B cell (primary cell): ENCODE measurements around the gene RIN3. TPM values are rescaled to one million over a fixed set of nuclear protein-coding genes. Genes with fewer than 3 reads are reported as not detected.

ENCODE experiments used
- ATAC-seq: fragments of 200-7000 bp; cut with Tn5 transposase; one replicate; pipeline ENCODE4 v1.10.0; 2021; ENCODE audit warnings: low read depth, mild to moderate bottlenecking, moderate number of reproducible peaks, moderate library complexity
- CTCF ChIA-PET: fragments of 350-600 bp; sonication (Branson Sonifier 250); formaldehyde crosslinking; loops from one replicate; lab custom pipeline; 2021; ENCODE audit warnings: antibody characterized with exemption, inconsistent platforms; lab: Charles Lee
- POLR2A ChIA-PET: fragments of 350-600 bp; sonication (Branson Sonifier 250); formaldehyde crosslinking; loops from one replicate; lab custom pipeline; 2021; ENCODE audit warnings: antibody characterized with exemption; lab: Charles Lee
- DNase-seq: peaks from one replicate; pipeline ENCODE4 v3.0.0; 2013
- H2AFZ ChIP-seq: 2 replicates; pipeline ENCODE4 v1.6.1; 2012; ENCODE audit warnings: mild to moderate bottlenecking, low read depth, low read length; ENCODE audit not compliant: insufficient read depth, poor library complexity, severe bottlenecking
- H3K27ac ChIP-seq, 2 donors: 1 replicate in 1 of 2; 2 replicates in 1 of 2; pipeline ENCODE4 v1.5.1; 2012 to 2013; ENCODE audit warnings: low read length in 2 of 2, mild to moderate bottlenecking in 2 of 2, moderate library complexity in 1 of 2
- H3K27me3 ChIP-seq, 4 experiments: fragments of 200-600 bp in 1 of 4; sonication (generic) in 1 of 4; replicated peaks in 1 of 4; 1 replicate in 2 of 4; 2 replicates in 2 of 4; pipeline versions ENCODE4 v1.6.1 to v1.7.0; 2013 to 2016; ENCODE audit warnings: low read length in 3 of 4, mild to moderate bottlenecking in 2 of 4, mixed read lengths in 1 of 4, moderate library complexity in 1 of 4; ENCODE audit not compliant: insufficient read depth in 4 of 4, control insufficient read depth in 3 of 4; ENCODE audit errors: control extremely low read depth in 1 of 4
- H3K36me3 ChIP-seq, 2 experiments: replicated peaks in 1 of 2; 1 replicate in 1 of 2; 2 replicates in 1 of 2; pipeline versions ENCODE4 v1.6.1 to v1.7.1; 2013; ENCODE audit warnings: low read length in 1 of 2; ENCODE audit not compliant: insufficient read depth in 2 of 2, control insufficient read depth in 1 of 2; ENCODE audit errors: control extremely low read depth in 1 of 2, extremely low read depth in 1 of 2
- H3K4me1 ChIP-seq, 2 donors: fragments of 200-600 bp in 1 of 2; sonication (generic) in 1 of 2; 1 replicate in 1 of 2; 2 replicates in 1 of 2; pipeline versions ENCODE4 v1.5.1 to v1.6.1; 2013 to 2017; ENCODE audit warnings: low read length in 2 of 2; ENCODE audit not compliant: control insufficient read depth in 2 of 2, insufficient read depth in 2 of 2
- H3K4me2 ChIP-seq: replicated peaks from 2 replicates; pipeline ENCODE3; 2012; ENCODE audit warnings: mild to moderate bottlenecking, low read depth, low read length; ENCODE audit not compliant: poor library complexity, severe bottlenecking
- H3K4me3 ChIP-seq, 5 experiments: fragments of 200-600 bp in 1 of 5; sonication (generic) in 1 of 5; 1 replicate in 3 of 5; 2 replicates in 2 of 5; pipeline versions ENCODE4 v1.5.1 to v1.7.0; 2011 to 2016; ENCODE audit warnings: low read length in 4 of 5, mild to moderate bottlenecking in 4 of 5, low read depth in 2 of 5, control low read depth in 1 of 5, moderate library complexity in 1 of 5; ENCODE audit not compliant: insufficient read depth in 1 of 5; ENCODE audit errors: control extremely low read depth in 1 of 5, extremely low read depth in 1 of 5
- H3K79me2 ChIP-seq: fragments of 200-600 bp; sonication (generic); one replicate; pipeline ENCODE4 v1.6.0; 2016; ENCODE audit warnings: low read length; ENCODE audit not compliant: control insufficient read depth, insufficient read depth
- H3K9ac ChIP-seq: fragments of 200-600 bp; sonication (generic); 2 replicates; pipeline ENCODE4 v1.6.1; 2017; ENCODE audit warnings: mild to moderate bottlenecking, low read length, moderate library complexity
- H3K9me3 ChIP-seq, 3 donors: one replicate each; pipeline versions ENCODE4 v1.6.1 to v1.7.1; 2013; ENCODE audit warnings: low read length in 2 of 3; ENCODE audit not compliant: control insufficient read depth in 2 of 3, insufficient read depth in 1 of 3; ENCODE audit errors: control extremely low read depth in 1 of 3
- H4K20me1 ChIP-seq: 2 replicates; pipeline ENCODE4 v1.6.0; 2012; ENCODE audit warnings: mild to moderate bottlenecking, low read length; ENCODE audit not compliant: insufficient read depth, control insufficient read depth, poor library complexity, severe bottlenecking
- H3K27ac Mint-ChIP-seq: one replicate; pipeline ENCODE4 v1.8.0; 2021; ENCODE audit warnings: mixed read lengths
- H3K27me3 Mint-ChIP-seq: one replicate; pipeline ENCODE4 v1.8.0; 2021; ENCODE audit warnings: mixed read lengths
- H3K4me1 Mint-ChIP-seq: one replicate; pipeline ENCODE4 v1.8.0; 2021; ENCODE audit warnings: mixed read lengths
- H3K4me3 Mint-ChIP-seq: one replicate; pipeline ENCODE4 v1.8.0; 2021; ENCODE audit warnings: mixed read lengths
- H3K9me3 Mint-ChIP-seq: one replicate; pipeline ENCODE4 v1.8.0; 2022; ENCODE audit warnings: mixed read lengths; ENCODE audit not compliant: insufficient read depth
- CTCF ChIP-seq: fragments of 200-600 bp; IDR thresholded peaks from one replicate; pipeline ENCODE4 v1.8.0; 2022; ENCODE audit warnings: antibody characterized with exemption, mild to moderate bottlenecking
- EZH2 ChIP-seq: IDR thresholded peaks from 2 replicates; pipeline ENCODE4 v1.6.1; 2012; ENCODE audit warnings: borderline replicate concordance, low read depth, mild to moderate bottlenecking, moderate library complexity, low read length; ENCODE audit not compliant: insufficient read depth, poor library complexity, severe bottlenecking
- WGBS: methylation state at CpG from one replicate; pipeline ENCODE4 v1.1.5; 2013; ENCODE audit warnings: missing lambda C conversion rate; ENCODE audit not compliant: insufficient coverage; 5-methylcytosine and 5-hydroxymethylcytosine counted together
- intact Hi-C: fragments of 100-400 bp; cut with micrococcal nuclease; formaldehyde crosslinking; loops from one replicate; pipeline ENCODE4 v1.10.0; 2022
- polyA plus RNA-seq: library from polyadenylated mRNA; depleted of rRNA; stranded (reverse); fragments of >200 nt; gene quantifications from 2 replicates; pipeline ENCODE4 v1.2.3, GENCODE V29; 2012
- total RNA-seq, 2 donors: library from RNA; stranded (reverse); fragments of 120-200 nt in 1 of 2; gene quantifications; 1 replicate in 1 of 2; 2 replicates in 1 of 2; pipeline versions ENCODE4 v1.2.3 to v1.2.4, GENCODE V29; 2013 to 2022

Gene RIN3
- total and polyA plus RNA-seq, 2 donors (not counting 1 experiment from before 2014, with no cell fraction given), result 62.1 to 123 TPM

GRCh38 chr14:92658684-92659083 lies 145.1 kb downstream of the RIN3 start:
- Mint-ChIP-seq H3K27ac (peak overlapping the region; percentile 76), H3K27me3 (no peaks in the 10 kb centered on the region), H3K4me3 (peak overlapping the region; percentile 79), H3K4me1 (peaks cover 85% of the 10 kb centered on the region), H3K9me3 (no peaks in the 10 kb centered on the region)
- H3K79me2 ChIP-seq, result peaks cover 94% of the 10 kb centered on the region
- H3K4me3 ChIP-seq, result no peak overlapping the region
- H3K9me3 ChIP-seq, result no peaks in the 10 kb centered on the region
- H3K27ac ChIP-seq, result peak overlapping the region in 1 of 2 donors; percentile 78
- H3K4me2 ChIP-seq, result peak overlapping the region; percentile 93
- TF ChIP-seq EZH2, result no peak
- TF ChIP-seq CTCF, result no peak
- H2AFZ ChIP-seq, result no peak overlapping the region
- CTCF ChIA-PET, result no interaction called here
- H3K4me1 ChIP-seq, result peaks cover 60 to 90% of the 10 kb centered on the region in 2 donors
- ATAC-seq (no peak), DNase-seq (no peak)
- POLR2A ChIA-PET, result no interaction called here
- intact Hi-C loops, result no loop called here
- peaks cover 3 to 75% of the 10 kb centered on the region in 2 experiments for H3K36me3 ChIP-seq
- no peak overlapping the region for H3K9ac ChIP-seq
- H3K27me3 ChIP-seq, result no peaks in the 10 kb centered on the region
- H4K20me1 ChIP-seq, result peaks cover 55% of the 10 kb centered on the region

- H3K4me3 ChIP-seq, result no peak overlapping the region
- Mint-ChIP-seq H3K4me1 (peaks cover 89% of the 10 kb centered on the region), H3K9me3 (no peaks in the 10 kb centered on the region), H3K27ac (peak overlapping the region; percentile 76), H3K27me3 (no peaks in the 10 kb centered on the region), H3K4me3 (peak overlapping the region; percentile 79)
- POLR2A ChIA-PET, result interaction anchor here (1.4 kb wide), 1 partner anchor 9 kb away, joined by 7 read pairs; no protein-coding TSS in a partner anchor
- intact Hi-C loops, result no loop called here
- TF ChIP-seq EZH2 (no peak), CTCF (no peak)
- H3K36me3 ChIP-seq, result peaks cover 3 to 84% of the 10 kb centered on the region in 2 experiments
- DNase-seq (peak; percentile 69), ATAC-seq (peak; percentile 69)
- peak overlapping the region; percentile 93 for H3K4me2 ChIP-seq
- WGBS, result 51% methylated on average over 11 of the region's 11 CpGs
- CTCF ChIA-PET, result interaction anchor here (0.9 to 1.7 kb wide), 4 partner anchors 10 to 71 kb away, joined by 3 to 5 read pairs (median 4); no protein-coding TSS in a partner anchor
- no peaks in the 10 kb centered on the region for H3K27me3 ChIP-seq
- H3K9ac ChIP-seq, result no peak overlapping the region
- H2AFZ ChIP-seq, result no peak overlapping the region
- H3K4me1 ChIP-seq, result peaks cover 65 to 90% of the 10 kb centered on the region in 2 donors
- no peaks in the 10 kb centered on the region for H3K9me3 ChIP-seq
- H3K27ac ChIP-seq, result peak overlapping the region; percentile 30 to 78
- peaks cover 85% of the 10 kb centered on the region for H3K79me2 ChIP-seq
- peaks cover 49% of the 10 kb centered on the region for H4K20me1 ChIP-seq
Measured at GRCh38 chr14:92659765-92660561, 146.4 kb downstream of the RIN3 start.
